Transverse colon (tissue), 4 donors: ENCODE measurements around the gene PRKAA2.

Source experiments
- CTCF ChIP-seq, 5 experiments: fragments of 200-600 bp in 3 of 5; fragments of 450-650 bp in 2 of 5; sonication (generic) in 3 of 5; IDR thresholded peaks; 1 replicate in 2 of 5; 2 replicates in 3 of 5; pipeline ENCODE4 v1.5.1; 2016 to 2017; ENCODE audit warnings: antibody characterized with exemption in 5 of 5, inconsistent platforms in 3 of 5, mild to moderate bottlenecking in 2 of 5, moderate library complexity in 1 of 5
- EP300 ChIP-seq: sonication (generic); formaldehyde crosslinking; IDR thresholded peaks from one replicate; pipeline ENCODE4 v1.6.1; 2017; ENCODE audit warnings: antibody characterized with exemption, low read depth
- POLR2AphosphoS5 ChIP-seq, 3 donors: sonication (generic); formaldehyde crosslinking; IDR thresholded peaks; one replicate each; pipeline ENCODE4 v1.6.1; 2016; ENCODE audit warnings: antibody characterized with exemption in 3 of 3

- TF ChIP-seq EP300, result no peak
- TF ChIP-seq CTCF (IDR thresholded peaks at IDR 0.05), result no peak
- no peak for TF ChIP-seq POLR2AphosphoS5 (IDR thresholded peaks at IDR 0.05)
Measured at GRCh38 chr1:56654126-56654923, 9.2 kb downstream of the PRKAA2 start.
